ES-I3 (cell line): Measurements from ENCODE around the gene USP2.

Source experiments
- H3K36me3 ChIP-seq: 2 replicates; pipeline ENCODE4 v1.6.1; 2013; ENCODE audit warnings: mild to moderate bottlenecking, low read length, control low read depth, moderate library complexity; ENCODE audit not compliant: insufficient read depth
- H3K4me1 ChIP-seq: 2 replicates; pipeline ENCODE4 v1.6.1; 2013; ENCODE audit warnings: mild to moderate bottlenecking, control low read depth, low read length; ENCODE audit not compliant: insufficient read depth
- H3K9ac ChIP-seq: 2 replicates; pipeline ENCODE4 v1.6.1; 2013; ENCODE audit warnings: low read depth, mild to moderate bottlenecking, low read length, moderate library complexity
- H3K9me3 ChIP-seq: 2 replicates; pipeline ENCODE4 v1.6.1; 2013; ENCODE audit warnings: mild to moderate bottlenecking, low read length, moderate library complexity; ENCODE audit not compliant: control insufficient read depth, insufficient read depth

The USP2 gene

GRCh38 chr11:119377112-119377901 lies 4.2 kb downstream of the USP2 start:
- H3K4me1 ChIP-seq, result peaks cover 41% of the 10 kb centered on the region
- H3K9ac ChIP-seq, result no peak overlapping the region
- H3K9me3 ChIP-seq, result no peaks in the 10 kb centered on the region
- H3K36me3 ChIP-seq, result no peaks in the 10 kb centered on the region

- Histone ChIP-seq H3K4me1 (peaks cover 41% of the 10 kb centered on the region), H3K9me3 (no peaks in the 10 kb centered on the region), H3K36me3 (no peaks in the 10 kb centered on the region), H3K9ac (no peak overlapping the region)
Measured at GRCh38 chr11:119376197-119376847, 5.2 kb downstream of the USP2 start.

GRCh38 chr11:119375337-119376196 lies 5.9 kb downstream of the USP2 start:
- peaks cover 45% of the 10 kb centered on the region for H3K4me1 ChIP-seq
- H3K9me3 ChIP-seq, result no peaks in the 10 kb centered on the region
- no peak overlapping the region for H3K9ac ChIP-seq
- H3K36me3 ChIP-seq, result no peaks in the 10 kb centered on the region

DNA sequence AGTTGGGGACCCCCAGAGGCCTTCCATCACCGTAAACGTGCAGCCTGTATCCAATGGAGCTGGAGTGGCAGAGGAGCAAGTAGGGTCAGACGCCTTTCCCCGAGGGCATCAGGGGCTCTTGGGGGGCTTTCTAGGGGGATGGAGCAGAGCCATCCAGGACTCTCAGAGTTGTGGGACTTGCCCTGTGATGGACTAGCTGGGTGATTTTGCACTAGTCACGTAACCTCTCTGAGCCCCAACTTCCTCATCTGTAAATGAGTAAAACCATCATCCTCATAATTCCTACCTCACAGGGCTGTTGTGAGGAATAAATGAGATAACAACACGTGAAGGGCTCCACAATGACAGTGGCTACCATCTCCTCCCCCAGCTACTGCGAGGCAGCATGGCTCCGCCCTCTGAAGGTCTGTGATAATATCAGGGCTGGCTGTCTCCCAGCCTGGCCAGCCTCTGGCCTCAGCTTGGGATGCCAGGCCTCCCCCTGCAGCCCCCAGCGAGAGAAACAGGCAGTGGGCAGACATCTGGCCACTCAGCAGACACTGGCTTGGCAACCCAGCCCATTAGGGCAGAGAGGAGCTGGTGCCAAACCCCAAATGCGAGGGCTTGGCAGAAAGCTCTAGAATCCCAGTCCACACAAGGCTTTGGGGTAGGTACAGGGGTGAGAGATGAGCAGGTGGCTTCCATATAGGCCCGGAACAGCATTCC lies 6.7 kb downstream of the USP2 start:
- H3K9me3 ChIP-seq, result no peaks in the 10 kb centered on the region
- H3K36me3 ChIP-seq, result no peaks in the 10 kb centered on the region
- no peak overlapping the region for H3K9ac ChIP-seq
- peaks cover 47% of the 10 kb centered on the region for H3K4me1 ChIP-seq

GRCh38 chr11:119373921-119374631 lies 7.4 kb downstream of the USP2 start:
- Histone ChIP-seq H3K36me3 (no peaks in the 10 kb centered on the region), H3K9me3 (no peaks in the 10 kb centered on the region), H3K4me1 (peaks cover 47% of the 10 kb centered on the region), H3K9ac (no peak overlapping the region)

GRCh38 chr11:119373059-119373920 lies 8.2 kb downstream of the USP2 start:
- Histone ChIP-seq H3K4me1 (peaks cover 42% of the 10 kb centered on the region), H3K9me3 (no peaks in the 10 kb centered on the region), H3K36me3 (no peaks in the 10 kb centered on the region), H3K9ac (no peak overlapping the region)

- peaks cover 38% of the 10 kb centered on the region for H3K4me1 ChIP-seq
- no peaks in the 10 kb centered on the region for H3K36me3 ChIP-seq
- H3K9ac ChIP-seq, result no peak overlapping the region
- no peaks in the 10 kb centered on the region for H3K9me3 ChIP-seq
Measured at GRCh38 chr11:119372260-119373058, 9.0 kb downstream of the USP2 start.

GRCh38 chr11:119371778-119372182 lies 9.7 kb downstream of the USP2 start:
- Histone ChIP-seq H3K4me1 (peaks cover 37% of the 10 kb centered on the region), H3K9ac (no peak overlapping the region), H3K9me3 (no peaks in the 10 kb centered on the region), H3K36me3 (no peaks in the 10 kb centered on the region)

- Histone ChIP-seq H3K9ac (no peak overlapping the region), H3K36me3 (no peaks in the 10 kb centered on the region), H3K4me1 (peaks cover 31% of the 10 kb centered on the region), H3K9me3 (no peaks in the 10 kb centered on the region)
Measured at GRCh38 chr11:119371067-119371601, 10.4 kb downstream of the USP2 start.

DNA sequence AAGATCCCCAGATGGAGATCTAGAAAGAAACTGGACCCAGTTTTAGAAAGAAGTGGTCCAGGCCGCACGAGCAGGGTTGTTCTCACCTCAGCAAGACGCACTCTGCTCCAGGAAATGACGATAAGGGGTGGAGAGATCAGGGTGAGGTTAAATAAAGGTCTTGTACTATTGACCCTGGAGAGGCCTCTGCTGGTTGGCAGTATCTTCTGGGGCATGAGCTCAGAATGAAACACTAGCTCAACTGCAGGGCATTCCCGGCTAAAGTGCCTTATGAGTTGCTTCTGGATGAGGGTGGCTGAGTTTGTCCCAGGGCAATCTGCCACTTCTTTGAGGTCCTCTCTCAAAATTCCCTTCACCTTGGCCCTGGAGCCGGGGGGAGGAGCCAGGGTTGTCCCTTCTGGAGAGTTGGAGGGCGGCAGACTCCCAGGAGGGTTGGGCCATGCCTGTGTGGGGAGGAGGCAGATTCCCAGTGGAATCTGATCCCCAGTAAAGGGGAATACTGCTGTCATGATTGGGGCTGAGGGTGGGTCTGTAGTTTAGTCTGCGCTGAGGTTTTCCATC lies 10.9 kb downstream of the USP2 start:
- Histone ChIP-seq H3K9me3 (no peaks in the 10 kb centered on the region), H3K36me3 (no peaks in the 10 kb centered on the region), H3K9ac (no peak overlapping the region), H3K4me1 (peaks cover 25% of the 10 kb centered on the region; the same call in 1 of the 2 replicates)

GRCh38 chr11:119369132-119369925 lies 12.2 kb downstream of the USP2 start:
- Histone ChIP-seq H3K9ac (no peak overlapping the region), H3K9me3 (no peaks in the 10 kb centered on the region), H3K36me3 (no peaks in the 10 kb centered on the region), H3K4me1 (peaks cover 23% of the 10 kb centered on the region)
